PC-3 (cell line): ENCODE measurements around the gene RMDN3.

Experiments
- EZH2 ChIP-seq: fragments of 300-600 bp; sonication (generic); IDR thresholded peaks from one replicate; pipeline ENCODE4 v1.6.1; 2017; ENCODE audit warnings: antibody characterized with exemption, mild to moderate bottlenecking, low read length; ENCODE audit not compliant: unreplicated experiment
- EZH2phosphoT487 ChIP-seq: fragments of 300-600 bp; sonication (generic); IDR thresholded peaks from 2 replicates; pipeline ENCODE4 v1.6.1; 2018; ENCODE audit warnings: mild to moderate bottlenecking, antibody characterized with exemption, low read length, borderline replicate concordance
- TF ChIP-seq, protein P1 (sequence below): fragments of 300-600 bp; sonication (generic); conservative IDR thresholded peaks from 2 replicates; pipeline ENCODE4 v1.5.1; 2017; ENCODE audit warnings: antibody characterized with exemption, low read depth, mild to moderate bottlenecking, low read length

DNA sequence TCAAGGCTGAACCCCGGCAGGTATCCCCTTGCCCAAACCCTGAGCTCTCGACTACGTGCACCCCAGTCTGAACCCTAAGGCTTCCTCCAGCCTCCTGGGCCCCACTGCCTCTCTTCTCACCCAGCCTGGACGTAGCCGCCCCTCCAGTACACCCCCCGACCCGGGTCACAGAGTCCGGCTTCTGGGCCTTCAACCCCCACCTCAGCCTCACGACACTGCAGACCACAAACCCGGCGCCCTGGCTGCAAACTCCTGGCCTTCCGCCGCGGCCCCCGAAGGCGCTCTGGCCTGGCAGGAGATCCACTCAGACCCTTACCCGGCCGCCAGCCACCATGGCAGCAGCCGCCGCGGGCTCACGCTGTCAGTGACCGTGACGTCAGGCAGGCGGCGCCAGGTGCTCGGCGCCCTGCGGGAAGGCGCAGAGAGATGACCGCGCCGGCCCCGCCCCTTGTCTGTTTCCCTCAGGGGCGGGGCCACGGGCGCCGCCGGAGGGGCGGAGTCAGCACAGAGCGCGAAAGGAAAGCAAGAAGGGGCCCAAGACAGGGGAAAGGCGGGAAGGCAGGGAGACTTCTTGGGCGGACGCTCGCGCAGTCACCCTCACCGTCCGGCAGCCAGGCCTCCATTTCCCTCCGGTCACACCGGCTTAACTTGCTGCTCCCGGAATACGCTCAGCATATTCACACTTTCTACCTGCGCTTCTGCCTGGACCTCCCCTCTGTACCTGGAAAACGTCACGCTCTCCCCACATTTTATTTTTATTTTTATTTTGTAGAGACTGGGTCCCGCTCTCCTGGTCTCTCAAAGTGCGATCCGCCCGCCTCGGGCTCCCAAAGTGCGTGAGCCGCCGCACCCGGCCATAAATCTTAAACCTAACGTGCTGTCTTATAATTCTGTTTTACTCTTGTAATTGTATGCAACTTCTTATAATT, at the start of gene RMDN3:
- TF ChIP-seq EZH2 (no peak), EZH2phosphoT487 (no peak)
- TF ChIP-seq, protein P1, sequence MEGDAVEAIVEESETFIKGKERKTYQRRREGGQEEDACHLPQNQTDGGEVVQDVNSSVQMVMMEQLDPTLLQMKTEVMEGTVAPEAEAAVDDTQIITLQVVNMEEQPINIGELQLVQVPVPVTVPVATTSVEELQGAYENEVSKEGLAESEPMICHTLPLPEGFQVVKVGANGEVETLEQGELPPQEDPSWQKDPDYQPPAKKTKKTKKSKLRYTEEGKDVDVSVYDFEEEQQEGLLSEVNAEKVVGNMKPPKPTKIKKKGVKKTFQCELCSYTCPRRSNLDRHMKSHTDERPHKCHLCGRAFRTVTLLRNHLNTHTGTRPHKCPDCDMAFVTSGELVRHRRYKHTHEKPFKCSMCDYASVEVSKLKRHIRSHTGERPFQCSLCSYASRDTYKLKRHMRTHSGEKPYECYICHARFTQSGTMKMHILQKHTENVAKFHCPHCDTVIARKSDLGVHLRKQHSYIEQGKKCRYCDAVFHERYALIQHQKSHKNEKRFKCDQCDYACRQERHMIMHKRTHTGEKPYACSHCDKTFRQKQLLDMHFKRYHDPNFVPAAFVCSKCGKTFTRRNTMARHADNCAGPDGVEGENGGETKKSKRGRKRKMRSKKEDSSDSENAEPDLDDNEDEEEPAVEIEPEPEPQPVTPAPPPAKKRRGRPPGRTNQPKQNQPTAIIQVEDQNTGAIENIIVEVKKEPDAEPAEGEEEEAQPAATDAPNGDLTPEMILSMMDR = no peak
